Medulla oblongata (tissue), 1 donor: Measurements from ENCODE around the gene EFNA2.

Source experiments
- DNase-seq: peaks from one replicate; pipeline ENCODE4 v3.0.0-alpha.2; 2015; ENCODE audit errors: extremely low spot score

The EFNA2 gene

GRCh38 chr19:1272423-1273262, 13.0 kb upstream of the EFNA2 start:
- DNase-seq = no peak

GRCh38 chr19:1273263-1274041, 12.2 kb upstream of the EFNA2 start:
- no peak for DNase-seq

GRCh38 chr19:1274081-1274851, 11.4 kb upstream of the EFNA2 start:
- no peak for DNase-seq

- DNase-seq = no peak
Observed at GRCh38 chr19:1274852-1275259, 10.8 kb upstream of the EFNA2 start.

GRCh38 chr19:1275260-1275975, 10.3 kb upstream of the EFNA2 start, which contains the start of gene FAM174C:
FAM174C (plus strand) TSS chr19:1275530; CDS start chr19:1275550, 20 bp downstream.
- DNase-seq = peak; percentile 95

- no peak for DNase-seq
Observed at GRCh38 chr19:1275976-1276627, 9.6 kb upstream of the EFNA2 start.

GRCh38 chr19:1276628-1277022, 9.0 kb upstream of the EFNA2 start:
- no peak for DNase-seq

GRCh38 chr19:1277061-1277460, 8.6 kb upstream of the EFNA2 start:
- no peak for DNase-seq

GRCh38 chr19:1278074-1278473, 7.6 kb upstream of the EFNA2 start:
- DNase-seq = no peak

- DNase-seq = no peak
Observed at GRCh38 chr19:1278713-1279660, 6.7 kb upstream of the EFNA2 start.

- peak; percentile 89 for DNase-seq
Observed at GRCh38 chr19:1279782-1280341, 5.8 kb upstream of the EFNA2 start.

GRCh38 chr19:1280636-1281568, 4.8 kb upstream of the EFNA2 start:
- DNase-seq = no peak

- no peak for DNase-seq
Observed at GRCh38 chr19:1281569-1282287, 3.9 kb upstream of the EFNA2 start.

- DNase-seq = no peak
Observed at GRCh38 chr19:1282588-1283206, 3.0 kb upstream of the EFNA2 start.

GRCh38 chr19:1283207-1283916, 2.3 kb upstream of the EFNA2 start:
- DNase-seq = no peak

GRCh38 chr19:1283917-1284292, 1.8 kb upstream of the EFNA2 start:
- DNase-seq = no peak
